ENCODE data around the gene PCGF3.
"Not testable (repeated sequence)": the region's sequence is repeated elsewhere in the genome, so short reads cannot be mapped to it uniquely, and the experiment has no call there.

The PCGF3 gene

DNA sequence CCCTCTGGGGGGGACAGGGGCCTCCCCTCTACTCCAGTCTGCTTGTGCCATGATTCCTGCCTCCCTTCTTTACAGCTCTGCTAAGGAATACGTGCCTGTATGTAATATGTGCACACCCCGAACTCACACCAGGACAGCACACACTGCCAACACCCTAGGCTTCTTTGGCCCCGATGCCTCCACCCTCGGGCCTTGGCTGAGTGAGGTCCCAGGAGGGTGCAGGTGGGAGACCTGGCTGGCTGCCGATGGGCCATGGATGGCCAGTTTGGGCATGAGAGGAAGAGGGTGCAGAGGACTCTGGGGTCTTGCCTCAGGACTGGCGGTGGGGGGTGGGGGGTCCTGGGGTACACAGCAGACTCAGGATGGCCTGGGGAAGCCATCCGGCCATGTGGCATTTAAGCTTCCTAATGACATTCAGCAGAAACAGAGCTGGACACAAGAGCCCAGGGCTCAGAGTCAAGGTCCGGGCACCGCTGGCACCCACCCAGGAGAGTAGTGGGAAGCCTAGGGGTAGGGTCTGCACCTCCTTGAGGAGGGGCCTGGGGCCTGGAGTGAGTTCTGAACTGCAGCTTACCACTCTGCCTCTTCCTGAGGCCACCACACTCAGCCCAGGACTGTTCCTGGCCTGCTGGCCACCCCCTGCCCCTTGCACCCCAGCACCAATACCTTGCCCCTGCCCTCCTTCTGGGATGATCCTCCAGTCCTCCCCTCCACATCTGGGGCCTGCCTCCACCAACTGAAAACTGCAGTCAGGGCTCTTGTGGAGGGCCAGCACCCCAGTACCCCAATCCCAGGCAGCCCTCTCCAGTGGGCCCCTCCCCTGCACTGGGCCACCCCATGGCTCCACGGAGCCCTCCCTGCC is 2.1 kb upstream of the PCGF3 start (continued):
- TF ChIP-seq, protein P1, sequence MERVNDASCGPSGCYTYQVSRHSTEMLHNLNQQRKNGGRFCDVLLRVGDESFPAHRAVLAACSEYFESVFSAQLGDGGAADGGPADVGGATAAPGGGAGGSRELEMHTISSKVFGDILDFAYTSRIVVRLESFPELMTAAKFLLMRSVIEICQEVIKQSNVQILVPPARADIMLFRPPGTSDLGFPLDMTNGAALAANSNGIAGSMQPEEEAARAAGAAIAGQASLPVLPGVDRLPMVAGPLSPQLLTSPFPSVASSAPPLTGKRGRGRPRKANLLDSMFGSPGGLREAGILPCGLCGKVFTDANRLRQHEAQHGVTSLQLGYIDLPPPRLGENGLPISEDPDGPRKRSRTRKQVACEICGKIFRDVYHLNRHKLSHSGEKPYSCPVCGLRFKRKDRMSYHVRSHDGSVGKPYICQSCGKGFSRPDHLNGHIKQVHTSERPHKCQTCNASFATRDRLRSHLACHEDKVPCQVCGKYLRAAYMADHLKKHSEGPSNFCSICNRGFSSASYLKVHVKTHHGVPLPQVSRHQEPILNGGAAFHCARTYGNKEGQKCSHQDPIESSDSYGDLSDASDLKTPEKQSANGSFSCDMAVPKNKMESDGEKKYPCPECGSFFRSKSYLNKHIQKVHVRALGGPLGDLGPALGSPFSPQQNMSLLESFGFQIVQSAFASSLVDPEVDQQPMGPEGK (CRISPR knock-in tag; IDR thresholded peaks at IDR 0.05; ENCODE audit: borderline replicate concordance): no peak
- TF ChIP-seq, protein P2, sequence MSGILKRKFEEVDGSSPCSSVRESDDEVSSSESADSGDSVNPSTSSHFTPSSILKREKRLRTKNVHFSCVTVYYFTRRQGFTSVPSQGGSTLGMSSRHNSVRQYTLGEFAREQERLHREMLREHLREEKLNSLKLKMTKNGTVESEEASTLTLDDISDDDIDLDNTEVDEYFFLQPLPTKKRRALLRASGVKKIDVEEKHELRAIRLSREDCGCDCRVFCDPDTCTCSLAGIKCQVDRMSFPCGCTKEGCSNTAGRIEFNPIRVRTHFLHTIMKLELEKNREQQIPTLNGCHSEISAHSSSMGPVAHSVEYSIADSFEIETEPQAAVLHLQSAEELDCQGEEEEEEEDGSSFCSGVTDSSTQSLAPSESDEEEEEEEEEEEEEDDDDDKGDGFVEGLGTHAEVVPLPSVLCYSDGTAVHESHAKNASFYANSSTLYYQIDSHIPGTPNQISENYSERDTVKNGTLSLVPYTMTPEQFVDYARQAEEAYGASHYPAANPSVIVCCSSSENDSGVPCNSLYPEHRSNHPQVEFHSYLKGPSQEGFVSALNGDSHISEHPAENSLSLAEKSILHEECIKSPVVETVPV (CRISPR knock-in tag; IDR thresholded peaks at IDR 0.05): no peak
- TF ChIP-seq CSDC2 (CRISPR knock-in tag; IDR thresholded peaks at IDR 0.05) (no peak), RARB (CRISPR knock-in tag; IDR thresholded peaks at IDR 0.05) (no peak), ZNF8 (CRISPR knock-in tag; IDR thresholded peaks at IDR 0.05) (no peak), ZC3H10 (CRISPR knock-in tag; IDR thresholded peaks at IDR 0.05) (no peak)

DNA sequence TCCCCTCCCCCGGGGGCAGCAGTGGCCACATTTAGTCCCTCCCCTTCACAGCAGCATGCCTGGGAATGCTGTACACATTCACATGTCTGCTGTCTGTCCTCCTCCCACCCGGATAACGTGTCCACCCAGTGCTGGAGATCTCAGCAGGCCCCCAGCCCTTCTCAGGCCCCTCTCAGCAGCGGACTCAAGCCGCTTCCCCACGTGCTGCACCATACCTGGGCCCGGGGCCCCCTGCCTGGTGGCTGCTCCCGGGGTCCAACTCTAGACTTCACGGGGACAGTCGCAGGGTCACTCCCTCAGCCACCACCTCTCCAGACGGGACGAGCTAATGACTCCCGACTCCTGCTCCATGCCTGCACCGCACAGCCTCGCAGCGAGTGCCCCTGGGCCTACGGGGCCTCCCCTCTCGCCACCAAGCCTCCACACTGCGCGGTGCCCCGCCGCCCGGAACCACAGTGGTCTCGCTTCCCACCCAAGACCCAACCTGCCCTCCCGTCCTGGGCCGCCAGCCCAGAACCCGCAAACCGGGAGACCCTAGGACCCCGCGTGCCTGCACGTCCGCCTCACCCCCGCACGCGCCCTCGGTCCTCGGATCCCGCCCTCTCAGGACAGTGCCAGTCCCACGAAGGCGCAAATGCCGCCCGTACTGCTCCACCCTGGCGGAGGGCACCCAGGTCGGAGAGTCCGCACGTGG is 1.3 kb upstream of the PCGF3 start:
- ATAC-seq: no peak
- TF ChIP-seq ZNF565 (CRISPR knock-in tag; conservative IDR thresholded peaks at IDR 0.05; ENCODE audit: low read depth) (no peak), ZFP3 (CRISPR knock-in tag; IDR thresholded peaks at IDR 0.05) (no peak), ESRRG (CRISPR knock-in tag; IDR thresholded peaks at IDR 0.05) (no peak), ARNTL (CRISPR knock-in tag; IDR thresholded peaks at IDR 0.05; ENCODE audit: borderline replicate concordance, low read depth) (no peak), GLIS3 (CRISPR knock-in tag; IDR thresholded peaks at IDR 0.05) (no peak), PPARA (CRISPR knock-in tag; IDR thresholded peaks at IDR 0.05; ENCODE audit: borderline replicate concordance) (no peak)
- TF ChIP-seq, protein P3, sequence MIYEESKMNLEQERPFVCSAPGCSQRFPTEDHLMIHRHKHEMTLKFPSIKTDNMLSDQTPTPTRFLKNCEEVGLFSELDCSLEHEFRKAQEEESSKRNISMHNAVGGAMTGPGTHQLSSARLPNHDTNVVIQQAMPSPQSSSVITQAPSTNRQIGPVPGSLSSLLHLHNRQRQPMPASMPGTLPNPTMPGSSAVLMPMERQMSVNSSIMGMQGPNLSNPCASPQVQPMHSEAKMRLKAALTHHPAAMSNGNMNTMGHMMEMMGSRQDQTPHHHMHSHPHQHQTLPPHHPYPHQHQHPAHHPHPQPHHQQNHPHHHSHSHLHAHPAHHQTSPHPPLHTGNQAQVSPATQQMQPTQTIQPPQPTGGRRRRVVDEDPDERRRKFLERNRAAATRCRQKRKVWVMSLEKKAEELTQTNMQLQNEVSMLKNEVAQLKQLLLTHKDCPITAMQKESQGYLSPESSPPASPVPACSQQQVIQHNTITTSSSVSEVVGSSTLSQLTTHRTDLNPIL (CRISPR knock-in tag; IDR thresholded peaks at IDR 0.05; ENCODE audit: low read depth): no peak
- TF ChIP-seq, protein P4, sequence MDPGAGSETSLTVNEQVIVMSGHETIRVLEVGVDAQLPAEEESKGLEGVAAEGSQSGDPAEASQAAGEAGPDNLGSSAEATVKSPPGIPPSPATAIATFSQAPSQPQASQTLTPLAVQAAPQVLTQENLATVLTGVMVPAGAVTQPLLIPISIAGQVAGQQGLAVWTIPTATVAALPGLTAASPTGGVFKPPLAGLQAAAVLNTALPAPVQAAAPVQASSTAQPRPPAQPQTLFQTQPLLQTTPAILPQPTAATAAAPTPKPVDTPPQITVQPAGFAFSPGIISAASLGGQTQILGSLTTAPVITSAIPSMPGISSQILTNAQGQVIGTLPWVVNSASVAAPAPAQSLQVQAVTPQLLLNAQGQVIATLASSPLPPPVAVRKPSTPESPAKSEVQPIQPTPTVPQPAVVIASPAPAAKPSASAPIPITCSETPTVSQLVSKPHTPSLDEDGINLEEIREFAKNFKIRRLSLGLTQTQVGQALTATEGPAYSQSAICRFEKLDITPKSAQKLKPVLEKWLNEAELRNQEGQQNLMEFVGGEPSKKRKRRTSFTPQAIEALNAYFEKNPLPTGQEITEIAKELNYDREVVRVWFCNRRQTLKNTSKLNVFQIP (CRISPR knock-in tag; IDR thresholded peaks at IDR 0.05; ENCODE audit: borderline replicate concordance, low read depth): no peak

DNA sequence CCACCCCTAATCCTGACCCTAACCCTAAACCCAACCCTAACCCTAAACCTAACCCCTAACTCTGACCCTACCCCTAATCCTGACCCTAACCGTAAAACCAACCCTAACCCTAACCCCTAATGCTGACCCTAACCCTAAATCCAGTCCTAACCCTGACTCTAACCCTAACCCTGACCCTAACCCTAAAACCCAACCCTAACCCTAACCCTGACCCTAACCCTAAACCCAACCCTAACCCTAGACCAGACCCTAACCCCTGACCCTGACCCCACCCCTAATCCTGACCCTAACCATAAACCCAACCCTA is 708 bp upstream of the PCGF3 start:
- ATAC-seq: no peak
- TF ChIP-seq, protein P2 (CRISPR knock-in tag; IDR thresholded peaks at IDR 0.05): no peak
- TF ChIP-seq ZNF565 (CRISPR knock-in tag; conservative IDR thresholded peaks at IDR 0.05; ENCODE audit: low read depth) (no peak), PPARA (CRISPR knock-in tag; IDR thresholded peaks at IDR 0.05; ENCODE audit: borderline replicate concordance) (no peak)

DNA sequence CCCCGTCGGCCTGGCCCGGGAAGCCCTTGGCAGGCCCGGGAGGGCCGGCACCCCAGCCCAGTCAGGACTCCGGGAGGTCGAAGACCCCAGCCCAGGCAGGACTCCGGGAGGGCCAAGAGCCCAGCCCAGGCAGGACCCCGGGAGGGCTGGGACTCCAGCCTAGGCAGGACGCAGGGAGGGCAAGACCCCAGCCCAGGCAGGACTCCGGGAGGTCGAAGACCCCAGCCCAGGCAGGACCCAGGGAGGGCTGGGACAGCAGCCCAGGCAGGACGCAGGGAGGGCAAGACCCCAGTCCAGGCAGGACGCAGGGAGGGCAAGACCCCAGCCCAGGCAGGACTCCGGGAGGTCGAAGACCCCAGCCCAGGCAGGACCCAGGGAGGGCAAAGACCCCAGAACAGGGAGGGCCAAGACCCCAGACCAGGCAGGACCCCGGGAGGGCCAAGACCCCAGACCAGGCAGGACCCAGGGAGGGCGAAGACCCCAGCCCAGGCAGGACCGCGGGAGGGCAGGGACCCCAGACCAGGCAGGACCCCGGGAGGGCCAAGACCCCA is 526 bp downstream of the PCGF3 start:
- not testable (repeated sequence) for ATAC-seq

DNA sequence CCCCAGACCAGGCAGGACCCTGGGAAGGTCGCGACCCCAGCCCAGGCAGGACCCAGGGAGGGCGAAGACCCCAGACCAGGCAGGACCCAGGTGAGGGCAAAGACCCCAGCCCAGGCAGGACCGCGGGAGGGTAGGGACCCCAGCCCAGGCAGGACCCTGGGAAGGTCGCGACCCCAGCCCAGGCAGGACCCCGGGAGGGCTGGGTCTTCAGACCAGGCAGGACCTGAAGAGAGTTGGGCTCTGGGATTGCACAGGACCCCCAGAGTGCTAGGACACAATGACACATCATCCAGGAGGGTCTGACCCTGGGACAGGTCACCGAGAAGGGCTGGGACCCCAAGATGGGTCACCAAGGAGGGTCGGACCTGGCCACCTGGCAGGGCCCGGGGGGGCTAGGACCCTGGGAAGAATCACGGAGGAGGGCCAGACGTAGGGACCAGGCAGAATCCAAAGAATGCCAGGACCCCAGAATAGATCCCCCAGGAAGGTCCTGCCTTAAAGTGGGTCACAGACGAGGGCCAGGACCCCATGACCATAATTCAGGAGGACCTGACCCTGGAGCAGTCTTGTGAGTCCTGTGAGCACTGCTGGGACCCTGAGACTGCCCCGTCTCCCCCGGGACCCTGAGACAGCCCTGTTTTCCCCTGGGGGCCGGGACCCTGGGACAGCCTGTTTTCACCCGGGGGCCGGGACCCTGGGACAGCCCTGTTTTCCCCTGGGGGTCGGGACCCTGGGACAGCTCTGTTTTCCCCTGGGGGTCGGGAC is 1.4 kb downstream of the PCGF3 start:
- ATAC-seq: no peak
- TF ChIP-seq ZC3H10 (CRISPR knock-in tag; IDR thresholded peaks at IDR 0.05) (no peak), ISL1 (CRISPR knock-in tag; IDR thresholded peaks at IDR 0.05) (no peak), ZNF70 (CRISPR knock-in tag; IDR thresholded peaks at IDR 0.05) (no peak), ZNF8 (CRISPR knock-in tag; IDR thresholded peaks at IDR 0.05) (no peak), TCF4 (CRISPR knock-in tag; IDR thresholded peaks at IDR 0.05; ENCODE audit: borderline replicate concordance) (no peak), BACH2 (CRISPR knock-in tag; IDR thresholded peaks at IDR 0.05; ENCODE audit: borderline replicate concordance) (no peak), CSDC2 (CRISPR knock-in tag; IDR thresholded peaks at IDR 0.05) (no peak), ZNF565 (CRISPR knock-in tag; conservative IDR thresholded peaks at IDR 0.05; ENCODE audit: low read depth) (no peak), ARNTL (CRISPR knock-in tag; IDR thresholded peaks at IDR 0.05; ENCODE audit: borderline replicate concordance, low read depth) (no peak), ZFP30 (CRISPR knock-in tag; IDR thresholded peaks at IDR 0.05) (no peak)
- TF ChIP-seq, protein P4 (CRISPR knock-in tag; IDR thresholded peaks at IDR 0.05; ENCODE audit: borderline replicate concordance, low read depth): no peak

Data from SK-N-SH treated with all-trans-retinoic acid at 6 μM for 48 hours (cell line).